NCI-H460 (cell line): ENCODE results near the gene FAM222B. TPM values are rescaled to one million over a fixed set of nuclear protein-coding genes. Genes with fewer than 3 reads are reported as not detected.
"Not testable (repeated sequence)": the region's sequence is repeated elsewhere in the genome, so short reads cannot be mapped to it uniquely, and the experiment has no call there.

ENCODE experiments used
- DNase-seq: peaks from one replicate; pipeline ENCODE4 v3.0.0-alpha.2; 2016; ENCODE audit warnings: low read depth; ENCODE audit errors: extremely low read depth
- total RNA-seq: library from RNA; depleted of rRNA; stranded (reverse); fragments of >200 nt; shearing (Covaris generic); gene quantifications from 2 replicates; pipeline ENCODE4 v1.2.3, GENCODE V29; 2014

FAM222B gene
- total RNA-seq, 1 experiment from 2014 or later = 8.1 TPM

DNA sequence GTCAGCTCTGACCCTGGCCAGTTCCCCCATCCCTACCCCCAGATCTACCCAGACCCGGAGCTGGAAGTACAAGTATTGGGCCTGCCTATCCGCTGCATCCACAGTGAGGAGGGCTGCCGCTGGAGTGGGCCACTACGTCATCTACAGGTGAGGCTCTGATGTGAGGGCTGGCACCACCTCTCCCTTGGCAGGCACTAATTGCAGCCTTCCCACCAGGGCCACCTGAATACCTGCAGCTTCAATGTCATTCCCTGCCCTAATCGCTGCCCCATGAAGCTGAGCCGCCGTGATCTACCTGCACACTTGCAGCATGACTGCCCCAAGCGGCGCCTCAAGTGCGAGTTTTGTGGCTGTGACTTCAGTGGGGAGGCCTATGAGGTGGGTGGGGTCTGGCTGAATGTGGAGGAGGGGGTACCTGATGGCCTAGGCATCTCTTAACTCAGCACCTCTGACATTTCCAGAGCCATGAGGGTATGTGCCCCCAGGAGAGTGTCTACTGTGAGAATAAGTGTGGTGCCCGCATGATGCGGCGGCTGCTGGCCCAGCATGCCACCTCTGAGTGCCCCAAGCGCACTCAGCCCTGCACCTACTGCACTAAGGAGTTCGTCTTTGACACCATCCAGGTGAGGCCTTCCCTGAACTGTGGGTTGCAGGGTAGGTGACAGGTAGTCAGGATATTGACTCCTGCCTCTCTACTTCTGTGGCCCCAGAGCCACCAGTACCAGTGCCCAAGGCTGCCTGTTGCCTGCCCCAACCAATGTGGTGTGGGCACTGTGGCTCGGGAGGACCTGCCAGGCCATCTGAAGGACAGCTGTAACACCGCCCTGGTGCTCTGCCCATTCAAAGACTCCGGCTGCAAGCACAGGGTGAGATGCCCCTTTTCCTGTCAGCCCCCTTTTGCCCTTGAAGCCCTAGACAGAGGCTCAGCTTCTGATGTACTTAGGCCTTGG, 94.5 kb downstream of the FAM222B start:
- DNase-seq = no peak

DNA sequence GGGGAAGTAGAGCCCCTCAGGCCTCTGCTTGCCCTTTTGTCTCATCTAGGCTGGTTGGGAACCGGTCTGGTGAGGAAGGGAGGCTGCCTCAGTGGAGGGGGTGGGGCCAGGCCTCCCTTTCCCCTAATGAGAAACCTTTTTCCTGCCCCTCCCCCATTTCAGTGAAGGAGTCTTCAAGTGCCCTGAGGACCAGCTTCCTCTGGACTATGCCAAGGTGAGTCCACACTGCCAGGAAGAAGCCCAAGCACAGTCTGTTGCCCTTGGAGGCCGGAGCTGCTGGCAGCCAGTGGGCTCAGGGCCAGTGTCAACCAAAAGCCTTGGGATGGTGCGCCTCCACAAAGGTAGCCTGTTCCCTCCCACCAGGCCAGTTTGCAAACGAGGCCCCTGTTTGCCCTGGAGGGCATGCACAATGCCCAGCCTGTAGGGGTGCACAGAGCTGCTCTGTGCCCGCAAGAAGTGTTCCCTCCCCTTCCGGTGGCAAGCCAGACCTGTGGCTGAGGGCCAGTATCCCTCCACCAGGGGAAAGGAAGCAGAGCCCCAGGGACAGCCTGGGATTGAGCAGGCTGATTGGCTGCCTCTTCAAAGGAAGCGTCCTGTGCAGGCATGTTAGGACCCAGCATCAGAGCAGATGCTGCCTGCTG, 95.4 kb downstream of the FAM222B start:
- no peak for DNase-seq

- no peak for DNase-seq
Measured at GRCh38 chr17:28746611-28747050, 96.0 kb downstream of the FAM222B start.

GRCh38 chr17:28745786-28746411, 96.7 kb downstream of the FAM222B start:
- no peak for DNase-seq

DNA sequence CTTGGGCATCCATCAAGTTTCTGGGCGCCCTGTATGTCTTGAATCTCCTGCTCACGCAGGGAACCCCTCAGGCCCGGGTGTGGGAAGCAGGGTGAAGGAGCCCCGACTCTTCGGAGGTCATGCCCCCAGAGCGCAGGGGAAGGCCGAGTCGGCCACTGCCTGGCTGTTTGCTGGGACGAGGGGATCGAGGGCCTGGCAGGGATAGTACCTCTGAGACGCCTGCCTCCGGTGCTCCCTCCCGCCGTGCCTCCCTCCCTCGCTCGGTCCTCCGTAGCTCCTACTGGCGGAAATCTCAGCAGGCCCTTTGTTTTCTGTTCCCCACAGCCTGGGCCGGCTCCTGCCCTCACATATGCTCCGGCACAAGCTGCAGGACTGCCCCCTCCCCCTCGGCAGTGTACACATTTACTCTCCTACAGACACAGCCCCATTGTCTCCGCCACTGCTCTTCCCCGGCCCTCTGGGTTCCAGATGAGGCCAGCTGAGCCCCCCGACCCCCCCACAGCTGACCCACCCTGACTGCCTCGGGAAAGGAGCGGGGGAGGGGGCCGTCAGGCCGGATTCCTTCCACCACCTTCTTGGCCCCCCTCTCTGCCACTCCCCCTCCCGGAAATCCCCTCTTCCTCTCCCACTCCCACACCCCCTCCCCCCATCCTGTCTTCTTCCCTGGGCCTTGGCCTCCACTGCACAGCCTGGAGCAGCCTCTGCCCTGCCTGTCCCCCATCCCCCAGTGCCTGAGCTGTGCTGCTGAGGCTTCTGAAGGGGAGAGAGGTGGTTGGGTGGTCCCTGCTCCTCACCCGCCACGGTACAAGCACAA, 97.4 kb downstream of the FAM222B start:
- DNase-seq = no peak

GRCh38 chr17:28744104-28744971, 98.3 kb downstream of the FAM222B start:
- no peak for DNase-seq

DNA sequence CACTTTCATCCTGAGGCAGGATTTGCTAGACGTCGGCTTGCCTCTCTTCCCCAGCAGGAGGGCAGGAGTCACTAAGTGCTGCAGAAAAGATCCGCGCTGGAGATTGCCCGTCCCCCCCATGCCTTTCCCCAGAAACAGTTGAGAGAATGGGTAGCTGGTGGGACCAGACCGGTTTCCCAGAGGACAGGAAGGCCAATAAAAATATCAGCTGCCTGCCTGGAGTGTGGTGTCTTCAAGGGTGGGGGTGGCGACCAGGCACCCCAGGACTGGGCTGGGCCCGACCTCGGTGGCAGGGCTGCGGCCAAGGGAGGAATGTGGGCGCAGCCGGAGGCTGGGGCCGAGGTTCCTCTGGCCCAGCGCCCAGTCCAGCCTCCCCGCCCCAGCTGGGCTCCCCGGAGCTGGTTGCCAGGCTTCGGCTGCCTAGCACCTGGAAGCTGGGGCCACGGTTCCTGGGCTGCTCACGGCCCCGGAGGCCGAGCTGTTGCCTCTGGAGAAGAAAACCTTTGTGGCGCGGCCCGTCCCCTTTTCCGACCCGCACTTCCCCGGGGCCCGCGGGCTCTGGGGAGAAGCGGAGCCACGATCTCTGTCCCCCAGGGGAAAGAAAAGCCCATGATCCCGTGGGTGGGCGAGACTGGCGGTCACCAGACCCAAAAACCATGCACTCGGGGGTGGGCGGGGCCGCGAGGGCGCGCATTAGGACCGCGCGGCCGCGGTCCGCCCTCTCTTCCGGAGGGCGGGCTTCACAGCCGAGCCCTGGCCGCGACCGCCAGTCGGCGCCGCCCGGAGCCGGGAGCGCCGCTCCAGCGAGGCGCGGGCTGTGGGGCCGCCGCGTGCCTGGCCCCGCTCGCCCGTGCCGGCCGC, 99.1 kb downstream of the FAM222B start, which contains the start of gene TRAF4:
TRAF4 (plus strand) TSS at position 769 of the 861 bp plus-strand sequence. CDS start 102 bp downstream, outside the sequence.
- DNase-seq = peak; percentile 80

- no peak for DNase-seq
Measured at GRCh38 chr17:28741358-28742349, 100.9 kb downstream of the FAM222B start.

DNA sequence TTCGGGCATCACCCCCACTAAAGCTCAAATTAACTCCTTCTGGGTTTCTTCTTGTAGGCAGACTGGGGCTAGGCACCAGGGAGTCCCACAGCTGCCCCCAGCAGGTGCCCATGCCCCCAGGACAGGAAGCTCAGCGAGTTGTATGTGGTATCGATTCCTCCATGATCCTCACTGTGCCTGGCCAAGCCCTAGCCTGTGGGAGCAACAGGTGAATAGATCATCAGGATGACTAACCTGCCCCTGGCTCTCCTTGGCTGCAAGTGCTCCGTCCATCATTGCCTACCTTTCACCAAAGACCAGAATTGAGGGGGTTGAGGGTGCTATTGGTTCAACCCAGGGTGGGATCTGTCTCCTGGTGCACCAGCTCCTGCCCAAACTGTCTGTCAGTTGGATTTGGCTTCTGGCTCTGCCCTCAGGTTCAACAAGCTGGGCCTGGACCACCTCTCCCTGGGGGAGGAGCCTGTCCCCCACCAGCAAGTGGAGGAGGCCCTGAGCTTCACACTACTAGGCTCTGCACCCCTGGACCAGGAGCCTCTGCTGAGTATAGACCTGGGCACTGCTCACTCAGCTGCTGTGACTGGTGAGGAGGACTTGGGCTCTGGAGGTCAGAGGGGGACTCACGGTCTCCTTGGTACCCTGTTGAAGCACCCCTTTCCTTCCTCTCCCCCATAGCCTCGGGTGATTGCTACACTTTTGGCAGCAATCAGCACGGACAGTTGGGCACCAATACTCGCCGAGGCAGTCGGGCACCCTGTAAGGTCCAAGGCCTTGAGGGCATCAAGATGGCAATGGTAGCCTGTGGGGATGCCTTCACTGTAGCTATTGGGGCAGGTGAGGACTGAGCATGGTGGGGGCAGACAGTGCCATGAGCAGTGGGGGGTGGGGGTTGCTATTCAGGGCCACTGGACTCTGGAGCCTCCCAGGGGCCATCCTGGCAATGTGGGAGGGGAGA, 101.9 kb downstream of the FAM222B start:
- no peak for DNase-seq

DNA sequence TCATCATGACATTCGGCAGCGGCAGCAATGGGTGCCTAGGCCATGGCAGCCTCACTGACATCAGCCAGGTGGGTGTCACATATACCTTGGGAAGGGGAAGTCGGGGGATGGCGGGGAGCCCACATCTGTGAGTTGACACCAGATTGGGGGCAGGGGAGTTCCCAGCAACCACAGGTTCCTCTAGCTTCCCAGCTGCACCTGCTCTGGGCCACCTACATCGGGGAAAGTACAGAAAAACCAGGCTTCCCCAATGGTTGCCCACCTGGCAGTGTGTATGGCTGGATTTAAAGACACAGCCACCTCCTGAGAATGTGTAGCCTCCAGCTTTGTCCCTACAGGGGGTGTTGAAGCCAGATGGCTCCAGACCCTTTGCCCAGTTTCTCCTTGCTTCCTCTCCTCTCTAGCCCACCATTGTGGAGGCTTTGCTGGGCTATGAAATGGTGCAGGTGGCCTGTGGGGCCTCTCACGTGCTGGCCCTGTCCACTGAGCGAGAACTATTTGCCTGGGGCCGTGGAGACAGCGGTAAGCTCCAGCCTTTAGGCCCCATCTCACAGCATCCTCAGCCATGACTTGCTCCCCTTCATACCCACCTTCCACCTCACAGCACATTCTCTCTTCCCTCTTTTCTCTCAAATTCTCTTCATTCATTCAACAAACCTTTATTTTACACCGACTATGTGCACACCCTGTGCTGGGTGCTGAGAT, 103.8 kb downstream of the FAM222B start:
- DNase-seq = no peak

GRCh38 chr17:28737770-28738679, 104.6 kb downstream of the FAM222B start:
- DNase-seq = no peak

DNA sequence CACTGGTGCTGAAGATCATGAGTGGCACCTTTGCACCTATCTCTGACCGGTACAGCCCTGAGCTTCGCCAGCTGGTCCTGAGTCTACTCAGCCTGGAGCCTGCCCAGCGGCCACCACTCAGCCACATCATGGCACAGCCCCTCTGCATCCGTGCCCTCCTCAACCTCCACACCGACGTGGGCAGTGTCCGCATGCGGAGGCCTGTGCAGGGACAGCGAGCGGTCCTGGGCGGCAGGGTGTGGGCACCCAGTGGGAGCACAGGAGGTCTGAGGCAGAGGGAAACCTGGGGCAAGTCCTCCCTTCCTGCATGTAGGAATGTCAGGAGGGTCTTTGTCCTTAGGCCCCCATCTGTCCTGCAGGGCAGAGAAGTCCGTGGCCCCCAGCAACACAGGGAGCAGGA, 105.3 kb downstream of the FAM222B start:
- no peak for DNase-seq

DNA sequence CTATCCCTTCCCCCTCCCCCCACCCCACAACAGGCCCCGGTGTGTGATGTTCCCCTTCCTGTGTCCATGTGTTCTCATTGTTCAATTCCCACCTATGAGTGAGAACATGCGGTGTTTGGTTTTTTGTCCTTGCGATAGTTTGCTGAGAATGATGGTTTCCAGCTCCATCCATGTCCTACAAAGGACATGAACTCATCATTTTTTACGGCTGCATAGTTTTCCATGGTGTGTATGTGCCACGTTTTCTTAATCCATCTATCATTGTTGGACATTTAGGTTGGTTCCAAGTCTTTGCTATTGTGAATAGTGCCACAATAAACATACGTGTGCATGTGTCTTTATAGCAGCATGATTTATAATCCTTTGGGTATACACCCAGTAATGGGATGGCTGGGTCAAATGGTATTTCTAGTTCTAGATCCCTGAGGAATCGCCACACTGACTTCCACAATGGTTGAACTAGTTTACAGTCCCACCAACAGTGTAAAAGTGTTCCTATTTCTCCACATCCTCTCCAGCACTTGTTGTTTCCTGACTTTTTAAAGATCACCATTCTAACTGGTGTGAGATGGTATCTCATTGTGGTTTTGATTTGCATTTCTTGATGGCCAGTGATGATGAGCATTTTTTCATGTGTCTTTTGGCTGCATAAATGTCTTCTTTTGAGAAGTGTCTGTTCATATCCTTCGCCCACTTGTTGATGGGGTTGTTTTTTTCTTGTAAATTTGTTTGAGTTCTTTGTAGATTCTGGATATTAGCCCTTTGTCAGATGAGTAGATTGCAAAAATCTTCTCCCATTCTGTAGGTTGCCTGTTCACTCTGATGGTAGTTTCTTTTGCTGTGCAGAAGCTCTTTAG, 106.4 kb downstream of the FAM222B start:
- not testable (repeated sequence) for DNase-seq
